GM21717 (cell line): ENCODE data around the gene PGK2.

Experiments used
- ATAC-seq: cut with Tn5 transposase; IDR thresholded peaks from one replicate; pipeline ENCODE4 v1.9.1; 2021; ENCODE audit warnings: mild to moderate bottlenecking, moderate library complexity; ENCODE audit not compliant: unreplicated experiment

The PGK2 gene

DNA sequence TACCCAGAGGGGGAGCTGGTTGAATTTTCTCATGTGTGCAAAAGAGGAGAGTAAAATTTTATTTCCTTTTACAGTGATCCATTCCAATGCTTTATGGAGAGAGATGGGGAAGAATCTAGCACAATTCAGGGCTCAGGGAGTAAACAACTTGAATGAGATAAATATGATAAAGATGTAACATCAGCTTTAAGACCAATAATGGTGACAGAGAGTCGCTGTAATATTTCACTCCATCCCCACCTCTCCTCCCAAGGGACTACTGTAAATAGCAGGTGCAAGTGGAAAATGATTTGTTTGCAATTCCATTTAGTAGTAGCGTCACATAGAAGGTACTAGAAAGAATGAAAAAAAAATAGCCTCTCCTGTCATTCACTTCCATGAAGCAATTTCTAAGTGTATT is 47.7 kb downstream of the PGK2 start:
- no peak for ATAC-seq

DNA sequence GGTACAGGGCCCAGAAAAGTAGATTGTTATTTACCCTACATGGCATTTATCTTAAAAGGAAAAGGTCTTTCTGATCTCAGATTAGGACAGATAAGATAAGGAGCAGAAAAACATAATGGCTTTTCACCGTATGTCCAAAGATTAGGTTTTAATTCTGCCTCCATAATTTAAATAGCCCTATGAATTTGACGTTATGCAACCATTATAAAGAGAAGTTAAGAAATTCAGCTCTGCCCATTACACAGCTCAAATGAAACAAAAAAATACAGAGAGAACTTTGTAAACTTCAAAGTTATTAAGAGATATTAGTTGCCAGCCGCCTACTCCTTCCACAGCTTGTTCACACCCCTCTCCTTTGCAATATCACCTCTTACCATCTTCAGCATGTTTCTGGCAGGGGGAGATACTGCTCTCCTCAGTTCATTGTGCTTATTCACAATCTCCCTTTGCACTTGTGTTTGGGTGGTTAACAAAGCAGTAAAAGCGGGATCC is 51.0 kb downstream of the PGK2 start:
- no peak for ATAC-seq
